IPS DF 19.7 (cell line): ENCODE measurements around the gene CDKN2A.

ENCODE experiments used
- DNase-seq: peaks from one replicate; pipeline ENCODE4 v3.0.0-alpha.2; 2013; ENCODE audit warnings: low read depth, low spot score

CDKN2A gene

GRCh38 chr9:22005702-22006606 lies 11.8 kb upstream of the CDKN2A start:
- no peak for DNase-seq

GRCh38 chr9:22005021-22005701 lies 11.0 kb upstream of the CDKN2A start:
- DNase-seq: no peak

- DNase-seq: no peak
These were observed 7.8 kb upstream of the CDKN2A start for GRCh38 chr9:22002038-22002437.

GRCh38 chr9:21998026-21998425 lies 3.8 kb upstream of the CDKN2A start:
- DNase-seq: no peak

GRCh38 chr9:21997480-21997879 lies 3.3 kb upstream of the CDKN2A start:
- DNase-seq: no peak

GRCh38 chr9:21996858-21997257 lies 2.7 kb upstream of the CDKN2A start:
- no peak for DNase-seq

- DNase-seq: no peak
These were observed 2.2 kb upstream of the CDKN2A start for GRCh38 chr9:21996438-21996837.

- no peak for DNase-seq
These were observed 1.6 kb upstream of the CDKN2A start for GRCh38 chr9:21995666-21996398.

GRCh38 chr9:21995006-21995665 lies 944 bp upstream of the CDKN2A start:
- DNase-seq: no peak

- DNase-seq: no peak
These were observed 389 bp upstream of the CDKN2A start, which contains the start of gene CDKN2B-AS1 for GRCh38 chr9:21994556-21995005. Gene CDKN2B-AS1 (plus strand): TSS chr9:21994791.

GRCh38 chr9:21993007-21993406 lies 1.2 kb downstream of the CDKN2A start:
- no peak for DNase-seq

- DNase-seq: no peak
These were observed 2.9 kb downstream of the CDKN2A start for GRCh38 chr9:21991072-21991959.

- no peak for DNase-seq
These were observed 4.6 kb downstream of the CDKN2A start for GRCh38 chr9:21989440-21990189.

GRCh38 chr9:21988056-21988990 lies 5.9 kb downstream of the CDKN2A start:
- DNase-seq: no peak

GRCh38 chr9:21985964-21986667 lies 8.1 kb downstream of the CDKN2A start:
- no peak for DNase-seq

- no peak for DNase-seq
These were observed 10.1 kb downstream of the CDKN2A start for GRCh38 chr9:21984101-21984500.

GRCh38 chr9:21983561-21983935 lies 10.6 kb downstream of the CDKN2A start:
- DNase-seq: no peak
